Lower leg skin (tissue), 4 donors: ENCODE data around the gene OBSCN. TPM values are rescaled to one million over a fixed set of nuclear protein-coding genes. Genes with fewer than 3 reads are reported as not detected.

Experiments used
- DNase-seq, 2 donors: peaks; one replicate each; pipeline ENCODE4 v3.0.0-alpha.2; 2019; ENCODE audit warnings: low spot score in 2 of 2
- H3K4me3 ChIP-seq: fragments of 200-600 bp; sonication (generic); 2 replicates; pipeline ENCODE4 v1.5.1; 2017; ENCODE audit warnings: mild to moderate bottlenecking, low read depth; ENCODE audit not compliant: poor library complexity, severe bottlenecking
- CTCF ChIP-seq, 3 donors: fragments of 450-650 bp; IDR thresholded peaks; one replicate each; pipeline ENCODE4 v1.5.1; 2016; ENCODE audit warnings: antibody characterized with exemption in 3 of 3, mild to moderate bottlenecking in 3 of 3, moderate library complexity in 2 of 3
- POLR2A ChIP-seq, 2 donors: fragments of 450-650 bp; IDR thresholded peaks; one replicate each; pipeline ENCODE4 v1.6.1; 2016 to 2017; ENCODE audit warnings: antibody characterized with exemption in 2 of 2, mild to moderate bottlenecking in 1 of 2, moderate library complexity in 1 of 2
- WGBS, 2 donors: methylation state at CpG; one replicate each; pipeline ENCODE4 v1.1.5; 2018; 5-methylcytosine and 5-hydroxymethylcytosine counted together
- intact Hi-C: fragments of 100-400 bp; cut with DNase I; formaldehyde crosslinking; loops from one replicate; pipeline ENCODE4 v1.15.0; 2023; ENCODE audit warnings: low total_unique reads
- total RNA-seq, 4 donors: library from RNA; depleted of rRNA; stranded (reverse); fragments of >200 nt; gene quantifications; one replicate each; pipeline ENCODE4 v1.1.0, GENCODE V29; 2016

OBSCN gene
- total RNA-seq, 4 donors from 2014 or later = 7.4 to 39.2 (median 18.5) TPM

DNA sequence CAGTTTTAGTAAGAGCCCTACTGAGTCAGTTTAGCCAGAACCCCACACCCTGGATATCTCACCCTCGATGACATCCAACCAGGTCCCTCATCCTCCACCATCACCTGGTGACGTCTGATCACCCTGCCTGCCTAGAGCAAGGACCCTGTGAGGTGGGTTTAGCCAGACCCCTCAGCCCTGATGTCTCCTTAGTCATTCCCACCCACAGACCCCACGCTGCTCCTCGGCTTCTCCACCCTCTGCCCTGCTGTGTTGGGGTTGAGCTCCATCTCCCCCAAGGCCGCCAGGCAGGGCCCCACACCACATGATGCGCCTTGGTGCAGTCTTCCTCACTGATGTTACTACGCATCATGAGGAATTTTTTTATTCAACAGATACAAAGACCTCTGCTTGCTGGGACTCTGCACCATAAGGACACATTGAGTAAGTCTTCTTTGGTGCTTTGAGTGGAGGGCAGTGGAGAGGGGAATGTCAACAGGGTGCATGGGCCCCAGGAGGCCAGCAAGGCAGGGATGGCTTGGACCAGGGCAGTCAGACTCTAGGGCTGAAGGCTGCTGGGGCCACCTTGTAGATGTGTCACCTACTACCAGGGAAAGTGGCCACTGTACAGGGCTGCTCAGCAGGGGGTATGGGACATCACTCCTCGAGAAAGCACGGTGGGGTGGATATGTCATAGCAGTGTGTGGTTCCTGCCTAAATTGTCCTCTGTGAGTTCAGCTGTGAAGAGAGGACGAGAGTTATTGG, 43.9 kb upstream of the OBSCN start:
- TF ChIP-seq POLR2A (IDR thresholded peaks at IDR 0.05) = no peak
- no peak for TF ChIP-seq CTCF (IDR thresholded peaks at IDR 0.05)
- H3K4me3 ChIP-seq = no peak overlapping the region
- no peak for DNase-seq
- intact Hi-C loops = no loop called here
- WGBS, 2 donors = 91 to 95% methylated on average over 10 of the region's 10 CpGs

GRCh38 chr1:228164561-228165371, 43.1 kb upstream of the OBSCN start:
- 46 to 52% methylated on average over 20 of the region's 20 CpGs for WGBS, 2 donors
- peak in 1 of 2 donors; percentile 90 for DNase-seq
- TF ChIP-seq POLR2A (IDR thresholded peaks at IDR 0.05) (no peak), CTCF (IDR thresholded peaks at IDR 0.05) (no peak)
- intact Hi-C loops = no loop called here
- no peak overlapping the region for H3K4me3 ChIP-seq

DNA sequence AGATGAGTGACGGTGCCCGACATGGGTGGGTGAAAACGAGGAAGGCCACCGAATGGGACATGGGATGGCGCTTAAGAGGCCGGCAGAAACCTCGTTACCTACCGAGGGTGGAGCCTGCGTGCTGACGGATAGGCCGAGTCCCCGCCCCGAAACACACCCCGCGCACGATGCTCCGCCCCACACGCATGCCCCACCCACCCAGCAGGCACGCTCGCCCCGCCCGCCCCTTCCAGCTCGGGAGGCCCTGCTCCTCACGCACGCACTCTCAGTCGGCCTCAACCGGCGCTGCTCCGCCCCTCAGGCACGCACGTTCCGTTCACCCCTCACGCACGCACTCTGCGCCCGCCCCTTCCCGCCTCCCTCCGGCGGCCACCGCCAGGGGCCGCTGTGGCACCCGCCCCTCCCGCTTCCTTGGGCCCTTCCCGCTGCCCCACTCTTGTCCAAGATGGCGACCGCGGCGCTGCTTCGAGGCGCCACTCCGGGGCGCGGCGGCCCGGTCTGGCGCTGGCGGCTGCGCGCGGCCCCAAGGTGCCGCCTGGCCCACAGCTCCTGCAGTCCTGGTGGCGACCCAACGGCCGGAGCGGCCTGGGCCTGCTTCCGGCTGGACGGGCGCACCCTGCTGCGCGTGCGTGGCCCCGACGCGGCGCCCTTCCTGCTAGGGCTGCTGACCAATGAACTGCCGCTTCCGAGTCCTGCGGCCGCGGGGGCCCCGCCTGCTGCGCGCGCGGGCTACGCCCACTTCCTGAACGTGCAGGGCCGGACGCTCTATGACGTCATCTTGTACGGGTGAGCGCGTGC, 42.3 kb upstream of the OBSCN start, which contains the start of gene IBA57:
TSS of gene IBA57 (plus strand) at position 433 of the 798 bp plus-strand sequence. CDS start at position 446, 13 bp downstream.
- intact Hi-C loops = no loop called here
- no peak for TF ChIP-seq CTCF (IDR thresholded peaks at IDR 0.05)
- peak in 1 of 2 donors; percentile 90 for TF ChIP-seq POLR2A (IDR thresholded peaks at IDR 0.05)
- WGBS, 2 donors = 1% methylated on average over 28 to 56 of the region's 93 CpGs
- H3K4me3 ChIP-seq = peak within 1 kb of the TSS; percentile 33
- peak; percentile 98 to 100 for DNase-seq

GRCh38 chr1:228166170-228166936, 41.5 kb upstream of the OBSCN start:
- intact Hi-C loops = no loop called here
- WGBS, 2 donors = 10 to 17% methylated on average over 22 to 25 of the region's 26 CpGs
- peak; percentile 80 to 95 for DNase-seq
- H3K4me3 ChIP-seq = peak overlapping the region; percentile 33
- TF ChIP-seq CTCF (IDR thresholded peaks at IDR 0.05) (no peak), POLR2A (IDR thresholded peaks at IDR 0.05) (no peak)
